ENCODE results near the gene RAD51.
A peak's percentile ranks its signal among the peaks of the same experiment; 100 is the strongest.

The RAD51 gene

DNA sequence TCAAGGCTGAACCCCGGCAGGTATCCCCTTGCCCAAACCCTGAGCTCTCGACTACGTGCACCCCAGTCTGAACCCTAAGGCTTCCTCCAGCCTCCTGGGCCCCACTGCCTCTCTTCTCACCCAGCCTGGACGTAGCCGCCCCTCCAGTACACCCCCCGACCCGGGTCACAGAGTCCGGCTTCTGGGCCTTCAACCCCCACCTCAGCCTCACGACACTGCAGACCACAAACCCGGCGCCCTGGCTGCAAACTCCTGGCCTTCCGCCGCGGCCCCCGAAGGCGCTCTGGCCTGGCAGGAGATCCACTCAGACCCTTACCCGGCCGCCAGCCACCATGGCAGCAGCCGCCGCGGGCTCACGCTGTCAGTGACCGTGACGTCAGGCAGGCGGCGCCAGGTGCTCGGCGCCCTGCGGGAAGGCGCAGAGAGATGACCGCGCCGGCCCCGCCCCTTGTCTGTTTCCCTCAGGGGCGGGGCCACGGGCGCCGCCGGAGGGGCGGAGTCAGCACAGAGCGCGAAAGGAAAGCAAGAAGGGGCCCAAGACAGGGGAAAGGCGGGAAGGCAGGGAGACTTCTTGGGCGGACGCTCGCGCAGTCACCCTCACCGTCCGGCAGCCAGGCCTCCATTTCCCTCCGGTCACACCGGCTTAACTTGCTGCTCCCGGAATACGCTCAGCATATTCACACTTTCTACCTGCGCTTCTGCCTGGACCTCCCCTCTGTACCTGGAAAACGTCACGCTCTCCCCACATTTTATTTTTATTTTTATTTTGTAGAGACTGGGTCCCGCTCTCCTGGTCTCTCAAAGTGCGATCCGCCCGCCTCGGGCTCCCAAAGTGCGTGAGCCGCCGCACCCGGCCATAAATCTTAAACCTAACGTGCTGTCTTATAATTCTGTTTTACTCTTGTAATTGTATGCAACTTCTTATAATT lies 60.2 kb downstream of the RAD51 start, which contains the start of gene RMDN3:
Gene RMDN3, minus strand, starts transcription at position 372 of the 929 bp plus-strand sequence. CDS start 471 bp downstream, outside the sequence.
- TF ChIP-seq, protein P1, sequence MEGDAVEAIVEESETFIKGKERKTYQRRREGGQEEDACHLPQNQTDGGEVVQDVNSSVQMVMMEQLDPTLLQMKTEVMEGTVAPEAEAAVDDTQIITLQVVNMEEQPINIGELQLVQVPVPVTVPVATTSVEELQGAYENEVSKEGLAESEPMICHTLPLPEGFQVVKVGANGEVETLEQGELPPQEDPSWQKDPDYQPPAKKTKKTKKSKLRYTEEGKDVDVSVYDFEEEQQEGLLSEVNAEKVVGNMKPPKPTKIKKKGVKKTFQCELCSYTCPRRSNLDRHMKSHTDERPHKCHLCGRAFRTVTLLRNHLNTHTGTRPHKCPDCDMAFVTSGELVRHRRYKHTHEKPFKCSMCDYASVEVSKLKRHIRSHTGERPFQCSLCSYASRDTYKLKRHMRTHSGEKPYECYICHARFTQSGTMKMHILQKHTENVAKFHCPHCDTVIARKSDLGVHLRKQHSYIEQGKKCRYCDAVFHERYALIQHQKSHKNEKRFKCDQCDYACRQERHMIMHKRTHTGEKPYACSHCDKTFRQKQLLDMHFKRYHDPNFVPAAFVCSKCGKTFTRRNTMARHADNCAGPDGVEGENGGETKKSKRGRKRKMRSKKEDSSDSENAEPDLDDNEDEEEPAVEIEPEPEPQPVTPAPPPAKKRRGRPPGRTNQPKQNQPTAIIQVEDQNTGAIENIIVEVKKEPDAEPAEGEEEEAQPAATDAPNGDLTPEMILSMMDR (IDR thresholded peaks at IDR 0.05; ENCODE audit: borderline replicate concordance, extremely low read depth, low read length, poor library complexity, severe bottlenecking) = no peak
- TF ChIP-seq EZH2 (IDR thresholded peaks at IDR 0.05; ENCODE audit: borderline replicate concordance, low read depth, low read length, severe bottlenecking) = no peak
- H3K4me3 ChIP-seq (ENCODE audit: low read depth in 1 of 2, low read length in 2 of 2) = peak within 1 kb of the TSS; percentile 96 to 98
- H3K36me3 ChIP-seq (ENCODE audit: insufficient read depth, low read length) = peaks cover 26% of the 10 kb centered on the region
- DNase-seq (peak; percentile 93), ATAC-seq (ENCODE audit: insufficient read depth, low read depth) (peak; percentile 85)
- peaks cover 38% of the 10 kb centered on the region for H3K79me2 ChIP-seq (ENCODE audit: insufficient read depth, low read length)
- H3K4me1 ChIP-seq (ENCODE audit: insufficient read depth, low read length) = peaks cover 41% of the 10 kb centered on the region
- H2AFZ ChIP-seq (ENCODE audit: low read depth, low read length) = peak within 1 kb of the TSS; percentile 93
- H3K9ac ChIP-seq (ENCODE audit: low read depth, low read length) = peak within 1 kb of the TSS; percentile 95
- no peaks in the 10 kb centered on the region for H3K27me3 ChIP-seq (ENCODE audit: insufficient read depth, low read length, poor library complexity)
- H4K20me1 ChIP-seq (ENCODE audit: insufficient read depth, low read length) = peaks cover 3% of the 10 kb centered on the region; the same call in 1 of the 2 replicates
- H3K9me3 ChIP-seq (ENCODE audit: insufficient read depth, low read length, severe bottlenecking) = no peaks in the 10 kb centered on the region
- peak within 1 kb of the TSS; percentile 99 for H3K4me2 ChIP-seq (ENCODE audit: insufficient read depth, low read length)
- H3K27ac ChIP-seq (ENCODE audit: low read length) = peak within 1 kb of the TSS; percentile 100

DNA sequence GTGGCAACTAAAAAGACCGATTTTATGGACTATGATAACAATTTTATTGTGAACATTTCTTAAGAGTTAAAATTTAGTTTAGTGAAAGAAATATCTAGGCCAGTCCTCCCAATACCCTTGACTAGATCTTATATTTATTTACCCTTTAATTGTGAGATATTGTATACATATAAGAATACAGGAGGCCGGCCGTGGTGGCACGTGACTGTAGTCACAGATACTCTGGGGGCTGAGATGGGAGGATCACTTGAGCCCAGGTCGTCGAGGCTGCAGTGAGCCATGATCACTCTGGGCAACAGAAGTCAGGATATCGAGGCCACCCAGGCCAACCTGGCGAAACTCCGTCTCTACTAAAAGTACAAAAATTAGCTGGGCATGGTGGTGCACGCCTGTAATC lies 60.8 kb downstream of the RAD51 start:
- peak; percentile 15 for DNase-seq
- peak overlapping the region; percentile 100 for H3K27ac ChIP-seq (ENCODE audit: low read length)
- H3K4me1 ChIP-seq (ENCODE audit: insufficient read depth, low read length) = peaks cover 41% of the 10 kb centered on the region

DNA sequence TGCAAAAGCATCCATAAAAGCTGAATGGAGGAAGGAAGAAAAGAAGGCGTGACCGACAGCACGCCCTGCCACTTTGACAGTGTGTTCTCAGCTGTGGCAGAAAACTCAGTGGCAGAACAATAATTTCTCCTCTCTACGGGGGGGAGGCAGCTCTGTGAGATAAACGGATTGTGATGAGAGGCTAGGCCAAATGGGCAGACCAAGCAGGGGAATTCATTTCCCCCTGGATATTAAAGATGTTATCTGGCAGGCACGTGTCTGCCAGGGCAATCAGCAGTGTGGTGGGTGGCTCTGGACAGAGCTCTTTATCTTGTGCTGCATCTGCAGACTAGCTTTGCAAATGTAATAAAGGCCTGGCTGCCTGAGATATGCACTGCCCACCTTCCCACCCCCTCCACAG lies 62.0 kb downstream of the RAD51 start:
- Histone ChIP-seq H4K20me1 (ENCODE audit: insufficient read depth, low read length) (peaks cover 1% of the 10 kb centered on the region; the same call in 1 of the 2 replicates), H2AFZ (ENCODE audit: low read depth, low read length) (no peak overlapping the region), H3K79me2 (ENCODE audit: insufficient read depth, low read length) (peaks cover 26% of the 10 kb centered on the region), H3K36me3 (ENCODE audit: insufficient read depth, low read length) (peaks cover 9% of the 10 kb centered on the region), H3K9me3 (ENCODE audit: insufficient read depth, low read length, severe bottlenecking) (no peaks in the 10 kb centered on the region), H3K27me3 (ENCODE audit: insufficient read depth, low read length, poor library complexity) (no peaks in the 10 kb centered on the region), H3K4me3 (ENCODE audit: low read depth in 1 of 2, low read length in 2 of 2) (no peak overlapping the region), H3K9ac (ENCODE audit: low read depth, low read length) (no peak overlapping the region), H3K4me1 (ENCODE audit: insufficient read depth, low read length) (peaks cover 34% of the 10 kb centered on the region), H3K4me2 (ENCODE audit: insufficient read depth, low read length) (no peak overlapping the region), H3K27ac (ENCODE audit: low read length) (no peak overlapping the region)
- ATAC-seq (ENCODE audit: insufficient read depth, low read depth) = no peak
- TF ChIP-seq, protein P1 (IDR thresholded peaks at IDR 0.05; ENCODE audit: borderline replicate concordance, extremely low read depth, low read length, poor library complexity, severe bottlenecking) = no peak
- no peak for TF ChIP-seq EZH2 (IDR thresholded peaks at IDR 0.05; ENCODE audit: borderline replicate concordance, low read depth, low read length, severe bottlenecking)
- DNase-seq = no peak

More for the DNA sequence above, 60.8 kb downstream of the RAD51 start:
- H3K4me2 ChIP-seq (ENCODE audit: insufficient read depth, low read length) = peak overlapping the region; percentile 99
- peak overlapping the region; percentile 95 for H3K9ac ChIP-seq (ENCODE audit: low read depth, low read length)
- H3K79me2 ChIP-seq (ENCODE audit: insufficient read depth, low read length) = peaks cover 34% of the 10 kb centered on the region
- H3K9me3 ChIP-seq (ENCODE audit: insufficient read depth, low read length, severe bottlenecking) = no peaks in the 10 kb centered on the region
- peak overlapping the region; percentile 92 for H2AFZ ChIP-seq (ENCODE audit: low read depth, low read length)
- H4K20me1 ChIP-seq (ENCODE audit: insufficient read depth, low read length) = peaks cover 3% of the 10 kb centered on the region; the same call in 1 of the 2 replicates
- H3K36me3 ChIP-seq (ENCODE audit: insufficient read depth, low read length) = peaks cover 20% of the 10 kb centered on the region
- no peak for TF ChIP-seq EZH2 (IDR thresholded peaks at IDR 0.05; ENCODE audit: borderline replicate concordance, low read depth, low read length, severe bottlenecking)
- TF ChIP-seq, protein P1 (IDR thresholded peaks at IDR 0.05; ENCODE audit: borderline replicate concordance, extremely low read depth, low read length, poor library complexity, severe bottlenecking) = no peak
- H3K4me3 ChIP-seq (ENCODE audit: low read depth in 1 of 2, low read length in 2 of 2) = peak overlapping the region; percentile 36 to 98; a peak in 3 of 4 replicates
- H3K27me3 ChIP-seq (ENCODE audit: insufficient read depth, low read length, poor library complexity) = no peaks in the 10 kb centered on the region
- no peak for ATAC-seq (ENCODE audit: insufficient read depth, low read depth)
